Erythroblast (primary cell): Measurements from ENCODE around the gene GAL3ST2.

ENCODE experiments used
- GATA1 ChIP-seq: IDR thresholded peaks from 2 replicates; pipeline ENCODE4 v1.6.1; 2011; ENCODE audit warnings: low read depth, mild to moderate bottlenecking, control low read depth, low read length, moderate library complexity
- POLR2A ChIP-seq: IDR thresholded peaks from 2 replicates; pipeline ENCODE4 v1.6.1; 2011; ENCODE audit warnings: mild to moderate bottlenecking, low read length

- TF ChIP-seq POLR2A (no peak), GATA1 (no peak)
Observed at GRCh38 chr2:241846406-241846805, 69.8 kb downstream of the GAL3ST2 start.
